Endothelial cell (in vitro differentiated cells): ENCODE data around the gene SEMA3A. TPM values are rescaled to one million over a fixed set of nuclear protein-coding genes. Genes with fewer than 3 reads are reported as not detected.

Experiments used
- DNase-seq: peaks from one replicate; pipeline ENCODE4 v3.0.0; 2021; ENCODE audit warnings: low spot score
- H3K27ac Mint-ChIP-seq: one replicate; pipeline ENCODE4 v1.8.0; 2021; ENCODE audit warnings: mixed read lengths, inconsistent platforms; ENCODE audit not compliant: unreplicated experiment
- H3K27me3 Mint-ChIP-seq: one replicate; pipeline ENCODE4 v1.8.0; 2021; ENCODE audit warnings: mild to moderate bottlenecking, moderate library complexity, mixed read lengths, inconsistent platforms; ENCODE audit not compliant: unreplicated experiment
- H3K36me3 Mint-ChIP-seq: one replicate; pipeline ENCODE4 v1.8.0; 2021; ENCODE audit warnings: mild to moderate bottlenecking, low read depth, mixed read lengths, inconsistent platforms; ENCODE audit not compliant: unreplicated experiment
- H3K4me1 Mint-ChIP-seq: one replicate; pipeline ENCODE4 v1.8.0; 2021; ENCODE audit warnings: mild to moderate bottlenecking, mixed read lengths, inconsistent platforms; ENCODE audit not compliant: unreplicated experiment
- H3K4me3 Mint-ChIP-seq: one replicate; pipeline ENCODE4 v1.8.0; 2021; ENCODE audit warnings: mild to moderate bottlenecking, mixed read lengths, inconsistent platforms; ENCODE audit not compliant: unreplicated experiment
- H3K9me3 Mint-ChIP-seq: one replicate; pipeline ENCODE4 v1.8.0; 2021; ENCODE audit warnings: mixed read lengths, inconsistent platforms; ENCODE audit not compliant: unreplicated experiment
- CTCF ChIP-seq: fragments of 200-600 bp; sonication (generic); IDR thresholded peaks from one replicate; pipeline ENCODE4 v1.5.0; 2021; ENCODE audit warnings: antibody characterized with exemption; ENCODE audit not compliant: unreplicated experiment
- total RNA-seq: library from RNA; stranded (reverse); fragmentation: NEBNext Ultra II Directional; extraction: Animal tissue kit (Norgen Biotek cat#: 25700); gene quantifications from one replicate; pipeline ENCODE4 v1.2.1, GENCODE V29; 2021; ENCODE audit not compliant: unreplicated experiment

The SEMA3A gene
- total RNA-seq, 1 donor from 2014 or later = 8.5 TPM

- Mint-ChIP-seq H3K4me3 (no peak overlapping the region), H3K27me3 (no peaks in the 10 kb centered on the region), H3K36me3 (no peaks in the 10 kb centered on the region), H3K27ac (no peak overlapping the region), H3K9me3 (no peaks in the 10 kb centered on the region), H3K4me1 (peaks cover 6% of the 10 kb centered on the region)
- DNase-seq = no peak
- TF ChIP-seq CTCF = no peak
Measured at GRCh38 chr7:84009051-84009450, 185.5 kb downstream of the SEMA3A start.

- TF ChIP-seq CTCF = no peak
- Mint-ChIP-seq H3K27me3 (no peaks in the 10 kb centered on the region), H3K27ac (no peak overlapping the region), H3K9me3 (no peaks in the 10 kb centered on the region), H3K36me3 (no peaks in the 10 kb centered on the region), H3K4me3 (no peak overlapping the region), H3K4me1 (no peaks in the 10 kb centered on the region)
- no peak for DNase-seq
Measured at GRCh38 chr7:84003191-84003590, 191.4 kb downstream of the SEMA3A start.

GRCh38 chr7:84002348-84002747 lies 192.2 kb downstream of the SEMA3A start:
- H3K9me3 Mint-ChIP-seq = no peaks in the 10 kb centered on the region
- H3K27ac Mint-ChIP-seq = no peak overlapping the region
- no peak overlapping the region for H3K4me3 Mint-ChIP-seq
- H3K4me1 Mint-ChIP-seq = no peaks in the 10 kb centered on the region
- no peaks in the 10 kb centered on the region for H3K27me3 Mint-ChIP-seq
- TF ChIP-seq CTCF = no peak
- H3K36me3 Mint-ChIP-seq = no peaks in the 10 kb centered on the region
- no peak for DNase-seq

- no peak for TF ChIP-seq CTCF
- no peaks in the 10 kb centered on the region for H3K9me3 Mint-ChIP-seq
- H3K4me1 Mint-ChIP-seq = no peaks in the 10 kb centered on the region
- no peak overlapping the region for H3K27ac Mint-ChIP-seq
- H3K4me3 Mint-ChIP-seq = no peak overlapping the region
- H3K27me3 Mint-ChIP-seq = no peaks in the 10 kb centered on the region
- H3K36me3 Mint-ChIP-seq = peaks cover 4% of the 10 kb centered on the region
- DNase-seq = no peak
Measured at GRCh38 chr7:83996879-83997278, 197.7 kb downstream of the SEMA3A start.

- no peaks in the 10 kb centered on the region for H3K9me3 Mint-ChIP-seq
- no peak for TF ChIP-seq CTCF
- DNase-seq = no peak
- H3K27ac Mint-ChIP-seq = no peak overlapping the region
- H3K27me3 Mint-ChIP-seq = peaks cover 3% of the 10 kb centered on the region
- no peaks in the 10 kb centered on the region for H3K4me1 Mint-ChIP-seq
- H3K36me3 Mint-ChIP-seq = no peaks in the 10 kb centered on the region
- H3K4me3 Mint-ChIP-seq = no peak overlapping the region
Measured at GRCh38 chr7:83987764-83988163, 206.8 kb downstream of the SEMA3A start.
